DMS153 treated with DMSO at 0.1 percent for 48 hours (cell line): ENCODE data around the gene DCAF7.

Experiments used
- DNase-seq: peaks from one replicate; lab custom pipeline; 2025; ENCODE audit not compliant: unreplicated experiment; lab: John Stamatoyannopoulos, UW

DCAF7 gene

DNA sequence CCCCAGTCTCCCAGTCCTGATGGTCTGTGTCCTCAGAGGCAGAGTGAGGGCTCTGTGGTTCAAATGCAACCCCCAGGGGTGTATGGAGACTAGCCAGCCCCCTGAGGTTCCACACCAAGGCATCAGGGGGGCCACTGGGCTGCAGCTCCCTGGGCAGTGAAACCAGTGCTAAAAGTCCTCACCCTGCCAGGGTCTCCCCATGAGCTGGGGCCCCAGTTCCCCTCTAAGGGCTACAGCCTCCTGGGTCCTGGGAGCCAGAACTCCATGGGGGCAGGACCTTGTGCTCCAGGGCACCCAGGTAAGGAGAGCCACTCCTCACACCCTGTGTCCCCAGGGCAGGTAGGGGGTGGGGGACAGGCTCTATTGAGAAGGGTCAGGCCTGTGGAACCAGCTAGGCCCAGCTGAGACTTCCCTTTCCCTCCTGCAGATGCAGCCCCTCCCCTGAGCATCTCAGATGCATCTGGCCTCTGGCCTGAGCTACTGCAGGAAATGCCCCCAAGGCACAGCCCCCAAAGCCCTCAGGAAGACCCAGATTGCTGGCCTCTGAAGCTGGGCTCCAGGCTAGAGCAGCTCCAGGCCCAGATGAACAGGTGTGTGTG, 6.4 kb upstream of the DCAF7 start:
- DNase-seq, result no peak

- no peak for DNase-seq
These were observed 5.6 kb upstream of the DCAF7 start for GRCh38 chr17:63544467-63545301.

DNA sequence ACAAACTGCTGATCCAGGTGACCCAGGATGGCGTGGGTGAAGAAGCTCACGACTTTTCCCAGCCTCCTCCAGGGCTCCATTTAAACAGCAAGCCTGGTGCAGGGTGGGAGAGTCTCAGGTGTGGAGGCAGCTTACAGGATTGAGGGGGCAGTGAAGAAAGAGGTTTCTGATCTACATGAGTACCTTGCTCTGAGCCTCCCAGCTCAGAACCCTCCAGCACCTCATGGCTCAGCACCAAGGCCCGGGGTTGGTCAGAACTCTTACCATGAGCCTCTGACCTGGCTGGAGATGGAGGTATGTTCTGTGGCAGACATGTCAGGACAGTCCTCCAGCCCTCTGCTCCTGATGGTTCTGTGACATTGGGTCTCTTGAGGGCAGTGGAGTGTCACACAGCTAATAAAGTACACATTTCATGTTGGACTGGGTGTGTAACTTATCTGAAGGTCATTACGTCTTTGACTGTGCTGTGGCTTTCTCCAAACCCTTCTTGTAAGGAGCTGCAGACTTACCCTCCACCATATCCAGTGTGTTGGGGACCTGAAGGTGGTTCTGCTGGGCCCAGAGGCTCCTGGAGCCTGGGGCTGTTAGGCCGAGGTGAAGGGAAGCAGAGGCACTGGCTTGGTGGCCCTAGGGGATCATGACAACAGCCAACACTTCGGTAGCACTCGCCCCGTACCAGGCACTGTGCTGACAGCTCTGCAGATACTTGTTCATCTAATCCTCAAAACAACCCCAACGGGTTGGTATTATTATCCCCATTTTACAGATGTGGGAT, 3.8 kb upstream of the DCAF7 start:
- no peak for DNase-seq

DNA sequence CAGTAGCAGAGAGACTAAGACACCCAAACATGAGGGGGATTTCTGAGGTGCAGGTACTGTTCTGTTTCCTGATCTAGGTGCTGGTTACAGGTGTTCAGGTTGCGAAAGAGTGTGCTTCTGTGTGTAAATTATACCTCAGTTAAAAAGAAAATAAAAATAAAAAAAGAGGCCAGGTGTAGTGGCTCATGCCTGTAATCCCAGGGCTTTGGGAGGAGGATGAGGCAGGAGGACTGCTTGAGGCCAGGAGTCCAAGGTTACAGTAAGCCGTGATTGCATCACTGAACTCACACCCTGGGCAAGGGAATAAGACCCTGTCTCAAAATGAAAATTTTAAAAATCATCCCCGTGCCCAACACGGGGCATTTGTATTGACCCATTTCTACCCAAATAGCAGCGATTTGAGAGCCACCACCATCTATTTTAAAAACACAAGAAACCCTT, 3.2 kb upstream of the DCAF7 start:
- no peak for DNase-seq

DNA sequence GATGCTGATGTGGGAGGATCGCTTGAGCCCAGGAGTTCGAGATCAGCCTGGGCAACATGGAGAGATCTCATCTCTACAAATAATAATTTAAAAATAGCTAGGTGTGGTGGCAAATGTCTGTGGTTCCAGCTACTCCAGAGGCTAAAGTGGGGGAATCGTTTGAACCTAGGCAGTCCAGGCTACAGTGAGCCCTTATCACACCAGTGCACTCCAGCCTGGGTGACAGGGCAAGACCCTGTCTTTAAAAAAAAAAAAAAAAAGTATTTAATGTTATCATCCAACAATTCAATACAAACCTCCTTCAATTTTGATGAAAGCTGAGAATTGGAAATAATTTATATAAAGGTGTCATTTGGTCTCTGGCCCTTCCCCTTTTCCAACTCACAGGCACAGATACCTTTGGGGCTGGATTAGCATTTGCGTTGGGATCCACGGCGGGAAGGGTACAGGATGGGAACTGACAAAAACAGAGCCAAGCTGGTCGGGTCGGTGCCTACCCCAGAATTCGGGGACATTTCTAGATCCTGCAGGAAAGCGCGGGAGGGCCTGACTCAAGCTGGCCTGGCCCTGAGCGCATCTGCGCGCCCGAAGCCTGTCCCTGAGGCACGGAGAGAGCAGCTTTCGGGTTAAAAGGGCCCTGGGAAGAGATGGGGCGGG, 860 bp upstream of the DCAF7 start:
- DNase-seq, result no peak

DNA sequence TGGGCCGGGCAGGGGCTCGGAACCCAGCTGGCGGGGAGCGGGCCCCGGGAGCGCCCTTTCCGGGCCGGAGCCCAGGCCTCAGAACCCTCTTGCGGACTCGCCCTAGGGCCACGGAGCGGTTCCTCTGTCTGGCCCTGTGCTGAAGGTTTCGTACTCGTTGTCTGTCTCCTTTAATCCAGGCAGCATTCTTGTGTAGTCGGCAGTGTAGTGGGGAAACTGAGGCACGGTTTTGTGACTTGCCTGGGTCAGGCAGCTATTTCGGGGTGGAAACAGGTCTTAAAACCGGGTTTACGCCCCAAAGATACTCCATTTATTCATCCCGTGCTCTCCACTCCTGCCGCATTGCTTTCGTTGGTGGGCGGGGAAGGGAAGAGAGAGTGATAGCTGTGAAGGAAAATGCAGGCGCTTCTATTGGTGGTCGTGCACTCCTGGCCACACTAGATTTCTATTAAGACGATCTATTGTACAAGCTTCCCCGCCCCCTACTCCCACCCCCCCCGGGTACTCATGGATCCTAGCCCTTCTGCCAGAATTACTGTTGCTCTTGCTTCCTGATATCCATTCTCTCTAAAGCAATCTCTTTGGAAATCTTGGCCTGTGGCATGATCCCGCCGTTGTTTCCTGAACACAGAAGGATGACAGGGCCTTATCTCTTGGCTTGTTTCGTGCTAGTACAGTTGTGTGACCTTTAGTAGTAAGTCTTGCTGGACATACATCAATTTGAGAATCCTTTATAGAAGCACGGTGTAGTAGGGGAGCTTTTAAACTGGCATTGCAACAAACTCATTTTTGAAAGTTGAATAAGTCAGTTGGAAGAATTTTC, 751 bp downstream of the DCAF7 start:
- DNase-seq, result no peak

DNA sequence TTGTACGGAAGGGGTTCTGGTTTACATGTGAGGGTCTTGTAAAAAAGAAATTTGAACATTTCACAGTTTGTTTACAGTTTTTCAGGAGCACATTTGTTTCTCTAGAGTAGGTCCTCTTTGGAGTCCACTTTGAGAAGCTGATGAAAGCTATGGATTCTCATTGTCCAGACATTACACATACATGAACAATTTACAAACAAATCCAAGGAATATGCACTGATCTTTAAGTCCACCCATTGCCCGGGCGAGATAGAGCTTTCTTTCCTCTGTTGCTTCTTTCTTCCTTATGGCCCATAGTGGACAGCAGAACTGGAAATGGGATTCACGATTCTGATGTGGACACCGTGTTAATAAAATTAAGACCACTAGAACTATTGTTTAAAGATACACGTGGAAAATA, 1.9 kb downstream of the DCAF7 start:
- DNase-seq, result no peak

- DNase-seq, result no peak
These were observed 5.4 kb downstream of the DCAF7 start for GRCh38 chr17:63555500-63556156.

DNA sequence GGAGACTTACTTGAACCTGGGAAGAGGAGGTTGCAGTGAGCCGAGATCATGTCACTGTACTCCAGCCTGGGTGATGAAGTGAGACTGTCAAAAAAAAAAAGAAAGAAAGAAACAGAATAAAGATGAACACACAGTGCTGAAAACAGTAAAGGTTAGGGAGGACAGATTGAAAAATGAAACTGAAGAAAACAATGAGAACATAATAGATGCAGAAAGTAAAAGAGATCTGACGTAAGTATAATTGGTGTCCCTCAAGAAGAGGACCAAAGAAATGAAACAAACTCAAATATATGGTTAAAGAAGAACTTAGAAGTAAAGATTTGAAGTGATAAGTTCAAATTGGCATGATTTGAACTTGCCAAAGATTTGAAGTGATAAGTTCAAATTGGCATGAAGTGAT, 7.1 kb downstream of the DCAF7 start:
- no peak for DNase-seq

- no peak for DNase-seq
These were observed 8.2 kb downstream of the DCAF7 start for GRCh38 chr17:63558441-63558840.

DNA sequence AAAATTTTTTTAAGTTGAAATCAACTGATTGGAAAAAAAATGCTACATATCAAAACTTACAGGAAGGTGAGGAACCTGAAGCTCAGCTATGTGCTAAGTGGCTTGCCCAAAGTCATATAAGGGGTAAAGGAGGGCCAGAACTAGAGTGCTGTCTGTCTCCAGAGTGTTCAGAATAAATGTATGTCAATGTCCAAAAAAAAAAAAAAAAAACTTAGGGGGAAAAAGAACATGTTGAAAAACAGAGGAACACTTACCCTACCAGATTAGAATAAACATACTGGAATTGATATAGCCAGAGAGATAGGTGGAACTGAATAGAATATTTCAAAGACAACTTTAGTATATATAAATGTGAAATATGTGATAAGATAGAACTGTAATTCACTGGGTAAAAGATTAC, 11.5 kb downstream of the DCAF7 start:
- no peak for DNase-seq

DNA sequence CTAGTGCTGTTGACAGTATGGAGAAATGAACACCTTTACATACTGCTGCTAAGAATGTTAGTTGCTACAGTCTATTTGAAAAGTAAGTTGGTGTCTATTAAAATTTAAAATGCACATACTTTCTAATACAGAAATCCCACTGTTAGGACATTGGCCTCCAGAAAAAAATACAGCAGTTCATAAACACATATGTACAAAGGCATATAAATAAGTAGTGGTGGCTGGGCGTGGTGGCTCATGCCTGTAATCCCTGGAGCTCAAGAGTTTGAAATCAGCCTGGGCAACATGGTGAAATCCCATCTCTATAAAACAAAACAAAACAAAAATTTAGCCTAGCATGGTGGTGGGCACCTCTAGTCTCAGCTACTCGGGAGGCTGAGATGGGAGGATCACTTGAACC, 13.1 kb downstream of the DCAF7 start:
- DNase-seq, result no peak

DNA sequence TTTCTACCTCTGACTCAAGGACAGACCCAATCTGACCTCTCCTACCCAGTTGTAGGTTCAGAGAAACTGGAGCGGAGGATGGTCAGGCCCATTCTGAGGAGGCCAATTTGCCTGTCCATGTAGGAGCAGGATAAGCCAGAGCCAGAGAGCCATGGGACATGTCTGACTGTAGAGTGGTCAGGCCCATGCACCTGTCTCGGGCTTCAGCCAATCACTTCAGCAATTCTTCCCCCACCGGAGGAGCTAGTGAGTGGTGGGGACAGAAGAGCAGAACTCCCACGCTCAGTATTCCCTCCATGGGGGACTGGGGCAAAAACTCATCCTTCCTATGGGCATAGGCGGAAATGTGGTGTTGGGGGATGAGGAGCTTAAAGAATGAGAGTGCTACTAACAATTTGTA, 14.3 kb downstream of the DCAF7 start:
- DNase-seq, result no peak

DNA sequence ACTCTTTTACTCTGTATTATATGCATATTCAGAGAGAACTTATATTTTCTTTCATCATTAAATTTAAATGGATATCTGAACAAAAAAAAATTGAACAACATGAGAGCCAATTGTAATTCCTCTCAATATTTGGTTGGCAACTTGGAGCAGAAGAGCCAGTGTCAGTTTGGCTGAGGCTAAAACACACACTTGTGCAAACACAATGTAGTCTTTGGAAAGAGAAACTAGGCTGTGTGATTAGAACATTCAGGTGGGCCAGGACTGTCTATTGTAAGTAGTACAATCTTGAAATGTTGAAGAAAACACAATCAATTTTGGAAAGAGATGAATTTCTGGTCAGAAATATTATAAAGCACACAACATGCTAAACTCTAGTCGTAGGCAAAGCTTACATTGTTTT, 17.0 kb downstream of the DCAF7 start:
- DNase-seq, result no peak

GRCh38 chr17:63568563-63568962, 18.3 kb downstream of the DCAF7 start:
- DNase-seq, result no peak

GRCh38 chr17:63571632-63572310, 21.5 kb downstream of the DCAF7 start:
- no peak for DNase-seq

DNA sequence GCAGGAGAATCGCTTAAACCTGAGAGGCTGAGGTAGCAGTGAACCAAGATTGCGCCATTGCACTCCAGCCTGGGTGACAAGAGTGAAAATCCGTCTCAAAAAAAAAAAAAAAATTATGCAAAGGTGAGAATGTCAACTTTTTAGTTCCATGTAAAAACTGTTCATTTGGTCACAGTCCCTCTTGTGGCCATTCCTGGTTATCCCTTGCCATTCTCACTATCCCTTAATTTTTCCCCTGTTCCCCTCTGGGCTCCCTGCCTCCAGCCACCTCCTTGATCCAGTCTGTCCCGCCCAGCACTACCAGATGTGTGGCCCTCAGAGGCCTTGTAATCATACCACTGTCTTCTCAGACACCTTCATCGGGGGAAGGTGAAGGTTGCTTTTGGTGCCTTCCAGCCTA, 23.4 kb downstream of the DCAF7 start:
- no peak for DNase-seq

DNA sequence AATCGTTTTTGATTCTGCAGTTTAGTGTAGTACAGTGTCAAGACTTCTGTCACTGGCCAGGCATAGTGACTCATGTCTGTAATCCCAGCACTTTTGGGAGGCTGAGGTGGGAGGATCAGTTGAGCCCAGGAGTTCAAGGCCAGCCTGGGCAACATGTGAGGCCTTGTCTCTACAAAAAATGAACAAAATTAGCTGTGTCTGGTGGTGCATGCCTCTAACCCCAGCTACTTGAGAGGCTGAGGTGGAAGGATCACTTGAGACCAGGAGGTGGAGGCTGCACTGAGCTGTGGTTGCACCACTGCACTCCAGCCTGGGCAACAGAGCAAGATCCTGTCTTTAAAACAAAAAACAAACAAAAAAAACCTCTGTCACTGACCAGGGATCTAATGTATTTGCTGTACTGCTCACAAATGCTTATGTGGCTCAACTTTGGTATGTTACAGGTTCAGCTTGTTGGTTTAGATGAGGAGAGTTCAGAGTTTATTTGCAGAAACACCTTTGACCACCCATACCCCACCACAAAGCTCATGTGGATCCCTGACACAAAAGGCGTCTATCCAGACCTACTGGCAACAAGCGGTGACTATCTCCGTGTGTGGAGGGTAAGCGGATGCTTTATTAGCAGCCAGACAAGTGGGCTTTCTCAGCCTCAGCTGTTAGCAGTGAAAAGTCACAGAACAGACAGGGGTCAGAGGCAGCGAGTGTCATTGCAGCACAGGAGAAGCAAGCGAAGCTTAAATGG, 27.9 kb downstream of the DCAF7 start:
- DNase-seq, result no peak

DNA sequence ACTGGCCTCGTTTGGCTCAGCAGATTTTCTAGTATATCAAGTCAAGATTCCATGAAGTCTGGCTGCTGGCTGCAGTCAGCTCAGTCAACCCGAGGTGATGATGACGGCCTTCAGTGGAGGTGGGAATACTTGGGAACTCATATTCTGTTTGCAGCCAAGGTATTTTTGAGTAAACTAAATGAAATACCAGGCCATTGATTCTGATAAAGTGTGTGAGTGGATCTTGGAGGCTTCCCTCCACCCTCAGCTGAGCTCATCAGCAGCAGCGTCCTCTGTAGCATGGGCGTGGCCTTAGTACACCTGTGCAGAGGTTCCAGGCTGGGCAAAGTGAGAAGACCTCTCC, 28.5 kb downstream of the DCAF7 start:
- no peak for DNase-seq
